ENCODE results near the gene ITM2C.

ITM2C gene

DNA sequence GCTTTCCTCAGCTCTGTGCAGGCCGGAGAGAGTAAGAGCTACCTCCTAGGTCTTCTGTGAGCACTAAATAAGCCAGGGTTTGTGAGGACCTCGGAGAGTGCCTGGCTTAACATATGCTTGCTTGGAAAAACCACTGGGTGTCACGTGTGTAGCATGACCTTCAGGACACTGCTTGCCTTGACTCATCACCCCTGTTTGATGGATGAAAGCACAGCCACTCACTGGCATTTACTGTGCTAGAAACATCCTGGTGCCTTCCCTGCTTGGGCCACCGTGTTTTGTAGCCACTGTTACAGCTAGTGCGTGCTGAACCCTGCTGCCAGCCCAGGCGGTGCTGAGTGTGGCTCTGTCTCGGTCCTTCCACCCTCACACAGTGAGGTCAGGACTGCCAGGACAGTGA, 34.8 kb upstream of the ITM2C start:
- TF ChIP-seq FOXP2 (optimal IDR thresholded peaks at IDR 0.05; ENCODE audit: borderline replicate concordance, extremely low read depth, extremely low read length, insufficient read depth) = no peak
- no peak for TF ChIP-seq TAF1 (IDR thresholded peaks at IDR 0.05; ENCODE audit: borderline replicate concordance, insufficient read depth, low read length)

DNA sequence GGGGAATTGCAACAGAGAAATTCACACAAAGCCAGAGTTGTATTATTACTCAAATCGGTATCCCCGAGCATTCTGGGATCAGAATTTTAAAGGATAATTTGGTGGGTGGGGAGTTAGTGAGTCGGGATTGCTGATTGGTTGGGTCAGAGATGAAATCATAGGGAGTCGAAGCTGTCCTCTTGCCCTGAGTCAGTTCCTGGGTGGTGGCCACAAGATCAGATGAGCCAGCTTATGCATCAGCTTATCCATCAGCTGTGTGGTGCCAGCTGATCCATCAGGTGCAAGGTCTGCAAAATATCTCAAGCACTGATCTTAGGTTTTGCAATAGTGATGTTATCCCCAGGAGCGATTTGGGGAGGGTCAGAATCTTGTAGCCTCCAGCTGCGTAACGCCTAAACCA, 34.3 kb upstream of the ITM2C start:
- TF ChIP-seq FOXP2 (optimal IDR thresholded peaks at IDR 0.05; ENCODE audit: borderline replicate concordance, extremely low read depth, extremely low read length, insufficient read depth) (no peak), SIN3A (IDR thresholded peaks at IDR 0.05; ENCODE audit: borderline replicate concordance, insufficient read depth, low read length) (no peak), POLR2AphosphoS5 (IDR thresholded peaks at IDR 0.05; ENCODE audit: low read depth, low read length) (no peak), TAF1 (IDR thresholded peaks at IDR 0.05; ENCODE audit: borderline replicate concordance, insufficient read depth, low read length) (no peak), REST (IDR thresholded peaks at IDR 0.05; ENCODE audit: insufficient read depth in 1 of 2, low read depth in 2 of 2, low read length in 2 of 2) (no peak)

DNA sequence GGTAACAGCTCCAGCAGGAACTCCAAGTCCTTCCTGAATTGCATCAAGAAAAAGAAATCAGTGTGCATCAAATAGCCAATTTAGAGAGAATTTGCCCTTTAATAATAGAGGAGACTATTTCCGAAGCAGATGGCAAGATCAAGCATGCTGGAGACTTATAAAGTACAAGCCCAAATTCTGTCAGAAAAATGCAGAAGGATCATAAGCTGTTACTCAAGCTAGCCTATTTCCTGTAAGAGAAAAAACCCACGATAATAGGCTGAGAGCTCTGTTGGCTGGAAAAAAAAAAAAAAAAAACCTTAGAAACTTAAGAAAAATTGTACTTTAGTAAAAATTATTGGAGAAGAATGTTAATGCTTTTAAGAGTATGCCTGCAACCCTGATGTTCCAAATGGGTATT, 24.4 kb upstream of the ITM2C start:
- TF ChIP-seq TAF1 (IDR thresholded peaks at IDR 0.05; ENCODE audit: borderline replicate concordance, insufficient read depth, low read length) = no peak
- no peak for TF ChIP-seq FOXP2 (optimal IDR thresholded peaks at IDR 0.05; ENCODE audit: borderline replicate concordance, extremely low read depth, extremely low read length, insufficient read depth)
- no peak for TF ChIP-seq SIN3A (IDR thresholded peaks at IDR 0.05; ENCODE audit: borderline replicate concordance, insufficient read depth, low read length)
- no peak for TF ChIP-seq REST (IDR thresholded peaks at IDR 0.05; ENCODE audit: insufficient read depth in 1 of 2, low read depth in 2 of 2, low read length in 2 of 2)

DNA sequence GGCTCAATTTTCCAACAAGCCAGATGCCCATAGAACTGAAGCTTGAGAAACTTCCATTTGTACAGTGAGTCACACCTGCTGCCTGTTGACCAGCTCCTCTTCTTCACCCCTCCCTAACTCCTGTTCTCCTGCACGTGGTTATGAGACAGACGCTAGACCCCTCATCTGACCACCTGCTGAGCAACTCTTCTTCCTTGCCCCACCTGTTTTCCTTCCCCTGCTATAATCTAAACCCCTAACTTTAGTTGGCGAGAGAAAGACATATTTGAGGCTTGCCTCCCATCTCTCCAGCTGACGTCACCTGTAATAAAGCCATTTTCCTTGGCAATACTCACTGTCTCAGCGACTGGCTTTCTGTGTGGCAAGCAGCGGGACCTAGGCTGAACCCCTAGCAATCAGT, 22.3 kb upstream of the ITM2C start:
- TF ChIP-seq SIN3A (IDR thresholded peaks at IDR 0.05; ENCODE audit: borderline replicate concordance, insufficient read depth, low read length) (no peak), POLR2AphosphoS5 (IDR thresholded peaks at IDR 0.05; ENCODE audit: low read depth, low read length) (no peak), REST (IDR thresholded peaks at IDR 0.05; ENCODE audit: insufficient read depth in 1 of 2, low read depth in 2 of 2, low read length in 2 of 2) (no peak), FOXP2 (optimal IDR thresholded peaks at IDR 0.05; ENCODE audit: borderline replicate concordance, extremely low read depth, extremely low read length, insufficient read depth) (no peak), TAF1 (IDR thresholded peaks at IDR 0.05; ENCODE audit: borderline replicate concordance, insufficient read depth, low read length) (no peak)

DNA sequence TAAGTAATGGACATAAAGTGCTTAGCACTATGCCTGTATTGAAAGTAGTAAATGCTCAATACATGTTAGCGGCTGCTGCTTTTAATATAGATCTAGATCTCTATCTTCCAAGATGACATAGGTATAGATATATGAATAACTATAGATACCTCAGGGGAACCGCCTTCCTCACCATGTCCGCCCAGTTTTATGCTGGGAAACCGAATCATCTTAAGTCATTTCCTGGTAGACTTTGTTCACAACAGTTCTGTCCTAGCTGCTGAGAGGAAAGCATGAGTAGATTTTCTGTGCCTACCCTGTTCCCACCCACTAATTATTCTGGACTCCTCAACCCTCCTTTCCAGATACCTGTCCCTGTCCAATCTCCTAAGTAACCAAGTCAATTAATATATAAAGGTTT, 21.6 kb upstream of the ITM2C start:
- TF ChIP-seq FOXP2 (optimal IDR thresholded peaks at IDR 0.05; ENCODE audit: borderline replicate concordance, extremely low read depth, extremely low read length, insufficient read depth) (no peak), POLR2AphosphoS5 (IDR thresholded peaks at IDR 0.05; ENCODE audit: low read depth, low read length) (no peak), TAF1 (IDR thresholded peaks at IDR 0.05; ENCODE audit: borderline replicate concordance, insufficient read depth, low read length) (no peak), SIN3A (IDR thresholded peaks at IDR 0.05; ENCODE audit: borderline replicate concordance, insufficient read depth, low read length) (no peak), REST (IDR thresholded peaks at IDR 0.05; ENCODE audit: insufficient read depth in 1 of 2, low read depth in 2 of 2, low read length in 2 of 2) (no peak)

All from PFSK-1 (cell line).